Osteoblast (primary cell): ENCODE results near the gene SLC35C1. TPM values are rescaled to one million over a fixed set of nuclear protein-coding genes. Genes with fewer than 3 reads are reported as not detected.

ENCODE experiments used
- DNase-seq: peaks from one replicate; pipeline ENCODE4 v3.0.0; 2011; ENCODE audit warnings: low spot score, mixed read lengths; ENCODE audit not compliant: insufficient read length; ENCODE audit errors: missing footprints
- H2AFZ ChIP-seq: 2 replicates; pipeline ENCODE4 v1.6.0; 2011; ENCODE audit warnings: mild to moderate bottlenecking, low read length
- H3K27ac ChIP-seq: 2 replicates; pipeline ENCODE4 v1.5.1; 2011; ENCODE audit warnings: mild to moderate bottlenecking, low read depth, low read length, moderate library complexity
- H3K27me3 ChIP-seq: 2 replicates; pipeline ENCODE4 v1.6.0; 2012; ENCODE audit warnings: mild to moderate bottlenecking, control low read depth, inconsistent platforms, low read length, moderate library complexity; ENCODE audit not compliant: insufficient read depth
- H3K36me3 ChIP-seq: 2 replicates; pipeline ENCODE4 v1.5.1; 2011; ENCODE audit warnings: mild to moderate bottlenecking, low read length, control low read depth, moderate library complexity; ENCODE audit not compliant: insufficient read depth
- H3K4me1 ChIP-seq: 2 replicates; pipeline ENCODE4 v1.5.1; 2011; ENCODE audit warnings: mild to moderate bottlenecking, low read length, control low read depth, moderate library complexity; ENCODE audit not compliant: insufficient read depth
- H3K4me2 ChIP-seq: 2 replicates; pipeline ENCODE4 v1.6.0; 2011; ENCODE audit warnings: mild to moderate bottlenecking, low read length; ENCODE audit not compliant: insufficient read depth
- H3K4me3 ChIP-seq: fragments of 200-600 bp; sonication (generic); 3 replicates; pipeline ENCODE4 v1.5.1; 2012; ENCODE audit warnings: mild to moderate bottlenecking, low read length, inconsistent platforms; ENCODE audit not compliant: insufficient read depth
- H3K79me2 ChIP-seq: 2 replicates; pipeline ENCODE4 v1.6.0; 2012; ENCODE audit warnings: mild to moderate bottlenecking, low read length, control low read depth, inconsistent platforms; ENCODE audit not compliant: insufficient read depth
- H3K9me3 ChIP-seq: 2 replicates; pipeline ENCODE4 v1.5.1; 2011; ENCODE audit warnings: low read depth, low read length, control low read depth
- H4K20me1 ChIP-seq: 2 replicates; pipeline ENCODE4 v1.6.0; 2012; ENCODE audit warnings: mild to moderate bottlenecking, low read length, control low read depth; ENCODE audit not compliant: insufficient read depth
- CTCF ChIP-seq: IDR thresholded peaks from 2 replicates; pipeline ENCODE4 v1.5.1; 2011; ENCODE audit warnings: mild to moderate bottlenecking, low read depth, low read length, moderate library complexity; ENCODE audit errors: extremely low read depth
- total RNA-seq: library from RNA; depleted of rRNA; stranded (reverse); fragments of >200 nt; gene quantifications from 2 replicates; pipeline ENCODE4 v1.2.3, GENCODE V29; 2012

The SLC35C1 gene
- total RNA-seq, 1 donor, result 12.3 TPM

DNA sequence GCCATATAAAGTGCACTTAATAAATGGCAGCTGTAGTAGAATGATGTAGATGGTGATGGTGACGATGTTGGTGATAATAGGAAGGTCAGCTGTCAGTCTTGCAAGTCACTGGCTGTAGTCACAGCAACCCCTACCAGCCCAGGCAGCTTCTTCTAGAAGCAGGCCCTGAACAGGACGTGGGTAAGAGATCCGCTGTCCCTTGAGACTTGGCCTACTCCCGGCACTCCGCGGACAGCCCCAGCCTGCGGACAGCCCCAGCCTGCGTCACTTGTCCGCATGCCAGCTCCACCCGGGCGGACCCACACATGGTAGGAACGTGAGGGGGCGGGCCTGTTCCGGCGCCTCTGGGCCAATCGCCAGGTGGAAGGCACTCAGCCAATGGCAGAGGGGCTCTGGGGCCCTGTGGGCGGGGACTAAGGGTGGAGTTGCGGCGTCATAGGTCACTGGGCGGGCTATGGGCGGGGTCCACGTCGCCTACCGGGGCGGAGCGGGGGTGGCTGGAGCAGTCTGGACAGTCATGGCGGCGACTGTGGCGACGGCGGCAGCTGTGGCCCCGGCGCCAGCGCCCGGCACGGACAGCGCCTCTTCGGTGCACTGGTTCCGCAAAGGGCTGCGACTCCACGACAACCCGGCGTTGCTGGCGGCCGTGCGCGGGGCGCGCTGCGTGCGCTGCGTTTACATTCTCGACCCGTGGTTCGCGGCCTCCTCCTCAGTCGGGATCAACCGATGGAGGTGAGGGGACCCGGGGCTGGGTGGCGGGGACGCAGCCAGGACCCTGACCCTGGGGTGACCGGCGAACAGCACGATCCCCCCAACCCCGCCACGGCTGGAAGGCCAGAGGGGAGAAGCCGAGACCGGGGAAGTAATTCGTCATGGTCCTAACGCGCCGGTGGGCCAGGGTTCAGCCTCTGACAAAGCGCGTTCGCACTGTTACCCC, 42.3 kb downstream of the SLC35C1 start, which contains the start of gene CRY2:
CRY2 (plus strand) TSS at position 502 of the 937 bp plus-strand sequence; CDS start at position 518, 16 bp downstream.
- Histone ChIP-seq H2AFZ (peak within 1 kb of the TSS; percentile 90), H3K36me3 (no peaks in the 10 kb centered on the region), H3K4me2 (peak within 1 kb of the TSS; percentile 92), H3K27me3 (no peaks in the 10 kb centered on the region), H3K4me3 (peak within 1 kb of the TSS; percentile 96), H3K27ac (peak within 1 kb of the TSS; percentile 98), H3K4me1 (peaks cover 27% of the 10 kb centered on the region), H3K79me2 (peaks cover 46% of the 10 kb centered on the region), H3K9me3 (no peaks in the 10 kb centered on the region), H4K20me1 (peaks cover 29% of the 10 kb centered on the region)
- peak; percentile 97 for DNase-seq
- no peak for TF ChIP-seq CTCF

DNA sequence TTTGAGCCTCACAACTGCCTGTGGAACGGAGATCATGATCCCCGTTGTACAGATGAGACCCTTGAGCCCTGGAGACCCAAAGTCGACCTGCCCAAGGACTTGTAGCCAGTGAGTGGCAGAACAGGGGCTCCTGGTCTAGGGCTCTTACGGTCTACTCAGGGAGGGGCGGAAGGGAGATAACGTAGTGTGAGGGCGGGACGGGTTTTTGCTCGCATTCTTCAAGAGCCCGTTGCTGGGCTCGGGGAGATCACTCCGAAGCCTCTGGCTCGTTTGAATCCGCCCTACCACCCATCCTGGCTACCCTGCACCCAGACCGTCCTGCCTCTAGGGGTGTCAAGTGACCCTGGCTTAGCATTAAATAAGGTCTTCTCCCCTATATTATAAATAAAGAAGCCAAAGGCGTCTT, 43.0 kb downstream of the SLC35C1 start:
- Histone ChIP-seq H4K20me1 (peaks cover 35% of the 10 kb centered on the region), H3K9me3 (no peaks in the 10 kb centered on the region), H3K4me3 (peak overlapping the region; percentile 96), H2AFZ (peak overlapping the region; percentile 90), H3K4me2 (peak overlapping the region; percentile 92), H3K79me2 (peaks cover 52% of the 10 kb centered on the region), H3K27me3 (no peaks in the 10 kb centered on the region), H3K27ac (peak overlapping the region; percentile 98), H3K4me1 (peaks cover 27% of the 10 kb centered on the region), H3K36me3 (no peaks in the 10 kb centered on the region)
- peak; percentile 82 for DNase-seq
- TF ChIP-seq CTCF, result no peak

DNA sequence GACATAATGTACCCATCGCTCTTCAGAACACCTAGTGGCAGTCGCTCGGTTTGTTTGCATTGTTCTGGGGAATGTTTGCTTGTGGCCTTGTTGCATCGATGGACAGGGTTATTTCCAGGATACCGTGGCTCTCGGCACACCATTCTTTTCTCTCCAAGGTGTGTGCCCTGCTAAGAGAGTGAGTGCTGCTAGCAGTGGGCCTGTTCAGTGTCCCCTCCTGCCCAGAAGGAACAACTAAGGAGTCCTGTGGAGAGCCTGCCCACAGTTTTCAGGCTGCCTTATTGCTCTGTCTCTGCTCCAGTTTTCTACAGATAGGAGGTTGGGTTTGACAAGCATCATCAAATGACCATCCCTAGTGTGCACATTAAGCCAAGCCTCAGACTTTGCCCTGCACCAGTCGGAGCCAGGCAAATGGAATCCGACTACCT, 43.7 kb downstream of the SLC35C1 start:
- H3K4me2 ChIP-seq, result peak overlapping the region; percentile 92
- no peaks in the 10 kb centered on the region for H3K36me3 ChIP-seq
- peak overlapping the region; percentile 96 for H3K4me3 ChIP-seq
- H3K27me3 ChIP-seq, result no peaks in the 10 kb centered on the region
- TF ChIP-seq CTCF, result no peak
- DNase-seq, result no peak
- no peaks in the 10 kb centered on the region for H3K9me3 ChIP-seq
- peaks cover 42% of the 10 kb centered on the region for H4K20me1 ChIP-seq
- H2AFZ ChIP-seq, result no peak overlapping the region
- H3K27ac ChIP-seq, result peak overlapping the region; percentile 98
- peaks cover 60% of the 10 kb centered on the region for H3K79me2 ChIP-seq
- peaks cover 24% of the 10 kb centered on the region for H3K4me1 ChIP-seq

- Histone ChIP-seq H4K20me1 (peaks cover 45% of the 10 kb centered on the region), H3K36me3 (no peaks in the 10 kb centered on the region), H3K4me1 (peaks cover 24% of the 10 kb centered on the region), H3K4me3 (no peak overlapping the region), H3K4me2 (no peak overlapping the region), H3K79me2 (peaks cover 75% of the 10 kb centered on the region), H3K27me3 (no peaks in the 10 kb centered on the region), H3K27ac (peak overlapping the region; percentile 4), H2AFZ (no peak overlapping the region), H3K9me3 (no peaks in the 10 kb centered on the region)
- no peak for TF ChIP-seq CTCF
- peak; percentile 84 for DNase-seq
Measured at GRCh38 chr11:45850446-45850845, 45.5 kb downstream of the SLC35C1 start.
